Stimulated activated CD8-positive, alpha-beta memory T cell treated with anti-CD3 and anti-CD28 coated beads, Interleukin-15, amount 100 ng/mL, for 4 hours (primary cell): Measurements from ENCODE around the gene PMAIP1.
"Not testable (repeated sequence)": the region's sequence is repeated elsewhere in the genome, so short reads cannot be mapped to it uniquely, and the experiment has no call there.

ENCODE experiments used
- DNase-seq, 2 donors: peaks; one replicate each; pipeline ENCODE4 v3.0.0-alpha.2; 2020; ENCODE audit warnings: low read depth in 2 of 2

PMAIP1 gene

GRCh38 chr18:59899298-59900221 is at the start of gene PMAIP1:
TSS of gene PMAIP1 (plus strand) at chr18:59899996. CDS start at chr18:59900178, 182 bp downstream.
- peak; percentile 76 to 78 for DNase-seq

- no peak for DNase-seq
Measured at GRCh38 chr18:59851784-59852399, 47.9 kb upstream of the PMAIP1 start.

GRCh38 chr18:59852548-59852947 is 47.2 kb upstream of the PMAIP1 start:
- no peak for DNase-seq

- DNase-seq, result no peak
Measured at GRCh38 chr18:59853380-59853779, 46.4 kb upstream of the PMAIP1 start.

GRCh38 chr18:59853988-59854387 is 45.8 kb upstream of the PMAIP1 start:
- DNase-seq, result not testable (repeated sequence)

- DNase-seq, result no peak
Measured at GRCh38 chr18:59861009-59861408, 38.8 kb upstream of the PMAIP1 start.

GRCh38 chr18:59861963-59862819 is 37.6 kb upstream of the PMAIP1 start:
- no peak for DNase-seq

- no peak for DNase-seq
Measured at GRCh38 chr18:59865241-59865986, 34.4 kb upstream of the PMAIP1 start.

GRCh38 chr18:59866551-59867269 is 33.1 kb upstream of the PMAIP1 start:
- no peak for DNase-seq

- no peak for DNase-seq
Measured at GRCh38 chr18:59867337-59868104, 32.3 kb upstream of the PMAIP1 start.

GRCh38 chr18:59870623-59871130 is 29.1 kb upstream of the PMAIP1 start:
- no peak for DNase-seq

GRCh38 chr18:59871711-59872362 is 28.0 kb upstream of the PMAIP1 start:
- no peak for DNase-seq

GRCh38 chr18:59873641-59874040 is 26.2 kb upstream of the PMAIP1 start:
- DNase-seq, result no peak

GRCh38 chr18:59874166-59874565 is 25.6 kb upstream of the PMAIP1 start:
- DNase-seq, result no peak

- DNase-seq, result no peak
Measured at GRCh38 chr18:59876310-59876626, 23.5 kb upstream of the PMAIP1 start.

GRCh38 chr18:59877361-59877760 is 22.4 kb upstream of the PMAIP1 start:
- no peak for DNase-seq

- no peak for DNase-seq
Measured at GRCh38 chr18:59878644-59879043, 21.2 kb upstream of the PMAIP1 start.

- no peak for DNase-seq
Measured at GRCh38 chr18:59881728-59882656, 17.8 kb upstream of the PMAIP1 start.
